ENCODE measurements around the gene RAB4A. TPM values are rescaled to one million over a fixed set of nuclear protein-coding genes. Genes with fewer than 3 reads are reported as not detected.

The RAB4A gene
- total and polyA plus RNA-seq, 5 experiments from 2014 or later: 16.8 to 50.4 (median 22.4) TPM

DNA sequence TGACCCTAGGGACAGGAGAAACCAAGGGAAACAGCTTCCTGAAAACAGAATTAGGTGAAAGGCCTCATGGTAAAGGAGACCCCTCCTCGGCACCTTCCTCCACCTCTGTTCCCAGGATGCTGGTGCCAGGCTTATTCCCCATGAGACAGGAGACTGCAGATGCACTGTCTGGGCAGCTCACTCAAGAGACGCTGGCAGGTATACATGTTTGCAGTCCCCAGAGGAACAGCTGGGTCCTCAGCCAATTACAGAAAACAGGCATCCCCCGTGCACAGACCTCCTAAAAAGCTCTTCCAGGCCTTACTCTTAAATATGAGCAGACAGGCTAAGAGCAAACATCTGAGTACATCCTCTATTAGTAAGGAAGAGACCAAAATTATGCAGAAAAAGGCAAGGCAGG, 65.4 kb downstream of the RAB4A start:
- H3K27ac Mint-ChIP-seq: no peak overlapping the region
- H3K4me3 Mint-ChIP-seq: no peak overlapping the region
- H3K4me1 Mint-ChIP-seq: peaks cover 17 to 42% (median 30%) of the 10 kb centered on the region in 4 donors
- H3K9me3 Mint-ChIP-seq: peaks cover 0 to 7% (median 0%) of the 10 kb centered on the region in 9 donors
- POLR2A ChIA-PET: interaction anchor here (1.1 kb wide), 1 partner anchor 8 kb away, joined by 3 read pairs; no protein-coding TSS in a partner anchor
- no peak for DNase-seq
- no peaks in the 10 kb centered on the region for H3K27me3 Mint-ChIP-seq
- no peak for ATAC-seq
- H3K36me3 Mint-ChIP-seq: peaks cover 0 to 15% (median 10%) of the 10 kb centered on the region in 3 donors

DNA sequence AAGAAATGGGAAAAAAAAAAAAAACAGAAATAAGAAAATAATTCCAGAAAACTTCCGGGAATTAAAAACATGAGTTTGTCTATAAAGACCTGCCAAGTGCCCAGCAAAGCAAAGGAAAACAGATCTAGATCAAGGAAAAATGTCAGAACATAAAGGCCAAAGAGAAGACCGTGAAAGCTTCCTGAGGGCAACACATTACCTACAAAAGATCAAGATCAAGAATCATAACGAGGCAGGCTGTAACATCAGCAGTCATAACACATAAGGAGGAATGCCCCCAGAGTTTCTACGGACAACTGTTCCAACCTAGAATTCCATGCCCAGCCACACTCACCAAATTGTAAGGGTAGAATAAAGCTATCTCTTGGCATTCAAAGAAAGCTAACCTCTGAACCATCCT, 68.2 kb downstream of the RAB4A start:
- Mint-ChIP-seq H3K4me1 (peaks cover 25 to 52% (median 40%) of the 10 kb centered on the region in 4 donors), H3K4me3 (peak overlapping the region in 4 of 10 donors; percentile 49 to 96 (median 66)), H3K27me3 (no peaks in the 10 kb centered on the region), H3K36me3 (peaks cover 0 to 15% (median 10%) of the 10 kb centered on the region in 3 donors), H3K27ac (peak overlapping the region in 1 of 10 donors; percentile 77), H3K9me3 (peaks cover 0 to 4% (median 0%) of the 10 kb centered on the region in 9 donors)
- no peak for DNase-seq
- POLR2A ChIA-PET: no interaction called here
- ATAC-seq: no peak

DNA sequence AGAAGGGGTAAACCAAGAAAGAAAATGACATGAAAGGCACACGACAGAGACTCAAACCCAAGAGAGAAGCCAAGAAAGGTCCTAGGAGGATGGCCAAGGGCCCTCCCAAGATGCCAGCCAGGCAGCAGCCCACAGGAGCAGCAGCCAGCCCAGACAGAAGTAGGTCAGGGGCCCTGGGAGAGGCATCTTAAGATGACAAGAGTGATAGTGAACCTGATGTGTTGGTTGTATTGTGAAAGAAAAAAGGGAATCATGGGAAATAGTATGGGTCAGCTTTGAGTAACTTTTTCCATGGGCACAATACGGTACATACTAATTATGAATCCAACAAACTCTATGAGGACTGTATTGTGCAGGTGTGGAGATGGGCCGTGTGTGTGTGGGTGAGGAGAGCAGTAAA, 68.6 kb downstream of the RAB4A start:
- DNase-seq (no peak), ATAC-seq (no peak)
- Mint-ChIP-seq H3K27ac (peak overlapping the region in 1 of 10 donors; percentile 18), H3K36me3 (peaks cover 0 to 12% (median 9%) of the 10 kb centered on the region in 3 donors), H3K27me3 (no peaks in the 10 kb centered on the region), H3K4me3 (peak overlapping the region in 6 of 10 donors; percentile 34 to 96 (median 70)), H3K9me3 (peaks cover 0 to 1% (median 0%) of the 10 kb centered on the region in 9 donors), H3K4me1 (peaks cover 25 to 52% (median 41%) of the 10 kb centered on the region in 4 donors)
- POLR2A ChIA-PET: no interaction called here

DNA sequence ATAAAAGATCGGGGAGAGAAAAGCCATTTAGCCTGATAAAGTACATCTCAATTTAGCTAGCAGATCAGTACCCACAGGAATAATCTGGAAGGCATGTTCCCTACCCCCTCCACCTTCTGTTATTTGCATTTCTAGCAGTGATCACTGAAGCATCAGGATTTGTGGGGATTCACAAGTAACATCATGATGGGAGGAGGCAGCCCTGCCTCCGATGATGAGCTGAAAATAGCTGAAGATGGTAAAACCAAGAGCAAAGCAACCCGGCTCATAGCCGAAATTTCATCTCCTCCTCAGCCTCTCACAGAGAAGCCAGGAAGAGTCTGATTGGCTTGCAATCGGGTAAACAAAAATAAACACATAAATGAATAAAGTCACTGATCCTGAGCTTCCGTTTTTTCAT, 69.6 kb downstream of the RAB4A start:
- H3K4me3 Mint-ChIP-seq: peak overlapping the region; percentile 52 to 96 (median 76)
- no peaks in the 10 kb centered on the region for H3K27me3 Mint-ChIP-seq
- POLR2A ChIA-PET: no interaction called here
- H3K9me3 Mint-ChIP-seq: no peaks in the 10 kb centered on the region
- H3K27ac Mint-ChIP-seq: peak overlapping the region in 1 of 10 donors; percentile 38
- H3K4me1 Mint-ChIP-seq: peaks cover 25 to 52% (median 41%) of the 10 kb centered on the region in 4 donors
- ATAC-seq (no peak), DNase-seq (no peak)
- H3K36me3 Mint-ChIP-seq: peaks cover 0 to 5% (median under 1%) of the 10 kb centered on the region in 3 donors

DNA sequence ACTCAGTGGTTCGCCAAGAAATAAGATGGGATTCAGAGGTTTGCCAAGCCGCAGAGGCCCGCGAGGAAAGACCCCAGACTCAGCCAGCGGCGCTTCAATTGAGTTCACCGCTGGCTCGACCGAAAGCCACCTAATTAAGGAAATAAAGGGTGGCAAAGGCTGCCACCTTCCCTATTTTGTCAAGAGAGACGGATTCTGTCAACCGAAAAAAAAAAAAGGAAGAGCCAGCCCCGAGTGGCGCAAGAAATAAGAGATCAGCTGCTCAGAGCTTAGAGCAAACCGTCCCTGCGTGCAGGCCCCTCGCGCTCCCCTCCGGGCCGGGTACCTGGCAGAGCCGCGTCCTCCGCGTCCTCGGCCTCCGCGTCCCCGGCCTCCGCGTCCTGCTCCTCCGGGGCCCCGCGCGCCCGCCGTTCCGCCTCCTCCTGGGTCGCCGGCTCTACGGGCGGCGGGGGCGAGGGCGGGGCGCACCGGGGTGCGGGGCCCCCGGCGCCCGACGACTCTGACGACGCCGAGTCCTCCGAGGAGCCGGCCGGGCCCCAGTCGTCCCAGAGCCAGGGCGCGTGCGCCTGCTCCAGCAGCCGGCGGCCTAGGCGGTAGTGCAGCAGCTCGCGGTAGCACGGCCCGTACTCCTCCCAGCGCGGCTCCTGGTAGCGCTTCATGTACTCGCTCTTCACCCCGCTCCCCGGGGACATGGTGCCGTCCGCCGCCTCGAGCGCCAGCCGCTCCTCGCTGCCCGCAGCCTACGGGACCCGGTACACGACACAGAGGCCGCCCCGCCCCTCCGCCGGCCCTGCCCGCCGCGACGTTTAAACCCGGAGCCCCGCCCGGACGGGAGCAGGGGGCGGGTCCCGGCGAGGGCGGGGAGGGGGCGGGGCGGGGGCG, 71.1 kb downstream of the RAB4A start:
- ATAC-seq (peak; percentile 71 to 72), DNase-seq (peak in 9 of 10 donors; percentile 9 to 87 (median 80))
- POLR2A ChIA-PET: interaction anchor here (0.7 to 2.8 kb wide), 9 partner anchors 68 to 914 kb away, joined by 3 to 13 read pairs (median 5); partner anchors contain the start of genes ABCB10, NUP133 and RAB4A
- no peaks in the 10 kb centered on the region for H3K9me3 Mint-ChIP-seq
- peak overlapping the region; percentile 89 to 96 (median 93) for H3K4me3 Mint-ChIP-seq
- no peaks in the 10 kb centered on the region for H3K36me3 Mint-ChIP-seq
- H3K4me1 Mint-ChIP-seq: peaks cover 23 to 50% (median 40%) of the 10 kb centered on the region in 4 donors
- peak overlapping the region; percentile 80 to 97 (median 90) for H3K27ac Mint-ChIP-seq
- peaks cover 0 to 3% (median 0%) of the 10 kb centered on the region in 5 donors for H3K27me3 Mint-ChIP-seq

DNA sequence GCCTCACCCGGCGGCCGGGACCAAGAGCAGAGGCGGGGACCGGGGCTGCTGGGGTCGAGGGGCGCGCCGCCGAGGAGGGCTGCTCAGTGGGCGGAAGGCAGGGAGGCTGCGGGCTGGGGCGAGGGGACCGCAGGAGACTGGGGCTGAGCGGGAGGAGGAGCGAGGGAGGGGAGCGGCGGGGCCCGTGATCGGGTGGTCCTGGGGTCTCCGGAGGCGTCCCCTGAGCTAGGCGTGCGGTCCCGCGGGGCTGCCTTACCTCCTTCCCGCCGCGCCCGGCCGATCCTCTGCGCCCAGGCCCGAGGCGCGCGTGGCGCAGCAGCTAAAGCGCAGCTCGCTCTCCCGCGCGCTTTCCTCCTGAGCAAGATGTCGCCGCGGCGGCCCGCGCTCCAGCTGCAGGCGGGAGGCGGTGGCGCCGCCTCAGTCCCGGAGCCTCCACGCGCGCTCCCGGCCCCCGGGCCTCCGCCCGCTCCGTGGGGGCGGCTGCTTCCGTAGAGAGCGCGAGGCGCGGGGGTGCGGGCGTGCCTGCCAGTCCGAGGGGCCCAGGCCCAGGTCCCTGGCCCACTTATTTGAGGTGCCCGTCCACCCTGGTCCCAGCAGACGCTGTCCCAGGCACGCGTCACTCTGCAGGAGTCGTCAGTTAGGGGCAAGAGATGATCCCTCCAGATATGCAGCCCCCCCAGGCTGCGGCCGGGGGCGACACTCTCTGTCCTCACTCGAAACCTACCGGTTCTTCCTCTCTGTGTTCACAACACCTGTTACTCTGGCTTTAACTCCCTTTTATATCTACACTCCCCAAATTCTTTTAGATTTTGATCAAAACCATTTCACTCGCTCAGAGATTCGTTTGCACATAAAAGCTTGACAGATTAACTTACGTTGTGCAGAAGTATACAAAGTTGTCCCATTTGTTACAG, 72.0 kb downstream of the RAB4A start, which contains the start of gene CCSAP:
TSS of gene CCSAP (minus strand) at position 392 of the 914 bp plus-strand sequence. CDS start 582 bp downstream, outside the sequence.
- Mint-ChIP-seq H3K27ac (peak within 1 kb of the TSS; percentile 88 to 97 (median 92)), H3K27me3 (peaks cover 0 to 10% (median 2%) of the 10 kb centered on the region in 5 donors), H3K4me3 (peak within 1 kb of the TSS; percentile 89 to 96 (median 94)), H3K9me3 (no peaks in the 10 kb centered on the region), H3K36me3 (no peaks in the 10 kb centered on the region), H3K4me1 (peaks cover 21 to 41% (median 34%) of the 10 kb centered on the region in 4 donors)
- ATAC-seq (peak; percentile 72 to 77), DNase-seq (peak in 7 of 10 donors; percentile 44 to 89 (median 55))
- POLR2A ChIA-PET: interaction anchor here (0.7 to 2.8 kb wide), 10 partner anchors 17 to 913 kb away, joined by 3 to 13 read pairs (median 4); partner anchors contain the start of genes ABCB10, NUP133 and RAB4A

DNA sequence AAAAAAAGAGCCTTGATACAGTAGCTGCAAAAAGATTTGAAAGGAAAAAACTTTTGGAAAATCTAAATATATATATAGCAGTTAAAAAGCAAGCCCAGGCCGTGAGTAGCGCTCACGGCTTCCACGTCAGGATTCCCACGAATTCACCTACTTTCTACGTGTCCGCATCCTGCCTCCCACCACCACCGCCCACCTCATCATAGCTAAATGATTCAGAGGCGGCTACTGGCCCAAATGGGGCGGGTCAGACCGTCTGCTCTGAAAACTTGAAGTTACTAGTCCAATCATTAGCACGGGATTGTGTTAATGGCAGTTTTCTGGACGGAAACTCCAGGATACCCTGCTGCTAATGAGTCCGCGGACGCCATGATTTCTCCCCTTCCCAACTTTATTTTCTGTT, 73.2 kb downstream of the RAB4A start:
- peaks cover 0 to 10% (median 2%) of the 10 kb centered on the region in 5 donors for H3K27me3 Mint-ChIP-seq
- peak overlapping the region in 5 of 10 donors; percentile 39 to 89 (median 56) for H3K27ac Mint-ChIP-seq
- no peaks in the 10 kb centered on the region for H3K36me3 Mint-ChIP-seq

DNA sequence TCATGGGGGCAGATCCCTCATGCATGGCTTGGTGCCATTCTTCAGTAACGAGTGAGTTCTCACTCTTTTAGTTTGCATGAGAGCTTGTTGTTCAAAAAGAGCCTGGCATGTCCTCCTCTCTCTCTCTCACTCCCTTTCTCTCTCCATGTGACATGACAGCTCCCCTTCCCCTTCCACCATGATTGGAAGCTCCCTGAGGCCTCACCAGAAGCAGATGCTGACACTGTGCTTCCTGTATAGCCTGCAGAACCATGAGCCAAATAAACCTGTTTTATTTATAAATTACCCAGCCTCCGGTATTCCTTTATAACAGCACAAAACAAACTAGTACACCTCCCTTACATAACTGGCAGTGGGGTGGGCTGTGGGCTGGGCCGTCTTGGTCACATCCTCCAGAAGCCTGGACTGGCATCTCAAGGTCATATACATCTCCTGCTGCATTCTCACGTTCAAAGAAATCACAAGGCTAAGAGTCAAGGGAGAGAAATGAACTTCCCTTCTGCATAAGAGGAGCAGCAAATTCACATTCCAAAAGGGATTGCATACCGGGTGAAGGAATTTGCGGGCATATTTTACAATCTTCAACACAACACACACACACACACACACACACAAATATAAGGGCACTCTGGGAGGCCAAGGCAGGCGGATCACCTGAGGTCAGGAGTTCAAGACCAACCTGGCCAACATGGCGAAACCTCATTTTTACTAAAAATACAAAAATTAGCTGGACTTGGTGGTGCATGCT, 74.2 kb downstream of the RAB4A start:
- ATAC-seq (no peak), DNase-seq (no peak)
- Mint-ChIP-seq H3K36me3 (no peaks in the 10 kb centered on the region), H3K4me3 (peak overlapping the region in 5 of 10 donors; percentile 4 to 64 (median 58)), H3K9me3 (no peaks in the 10 kb centered on the region), H3K4me1 (peaks cover 13 to 22% (median 20%) of the 10 kb centered on the region in 4 donors), H3K27me3 (peaks cover 0 to 10% (median 5%) of the 10 kb centered on the region in 5 donors), H3K27ac (peak overlapping the region in 1 of 10 donors; percentile 32)
- POLR2A ChIA-PET: interaction anchor here (1.2 kb wide), 1 partner anchor 9 kb away, joined by 3 read pairs; no protein-coding TSS in a partner anchor

More for the DNA sequence above, 73.2 kb downstream of the RAB4A start:
- ATAC-seq: no peak
- peak overlapping the region; percentile 12 to 95 (median 91) for H3K4me3 Mint-ChIP-seq
- DNase-seq: no peak
- no peaks in the 10 kb centered on the region for H3K9me3 Mint-ChIP-seq
- peaks cover 17 to 32% (median 25%) of the 10 kb centered on the region in 4 donors for H3K4me1 Mint-ChIP-seq
- POLR2A ChIA-PET: interaction anchor here (0.5 to 2.5 kb wide), 5 partner anchors 8 to 933 kb away, joined by 3 to 13 read pairs (median 7); partner anchors contain the start of gene NUP133

DNA sequence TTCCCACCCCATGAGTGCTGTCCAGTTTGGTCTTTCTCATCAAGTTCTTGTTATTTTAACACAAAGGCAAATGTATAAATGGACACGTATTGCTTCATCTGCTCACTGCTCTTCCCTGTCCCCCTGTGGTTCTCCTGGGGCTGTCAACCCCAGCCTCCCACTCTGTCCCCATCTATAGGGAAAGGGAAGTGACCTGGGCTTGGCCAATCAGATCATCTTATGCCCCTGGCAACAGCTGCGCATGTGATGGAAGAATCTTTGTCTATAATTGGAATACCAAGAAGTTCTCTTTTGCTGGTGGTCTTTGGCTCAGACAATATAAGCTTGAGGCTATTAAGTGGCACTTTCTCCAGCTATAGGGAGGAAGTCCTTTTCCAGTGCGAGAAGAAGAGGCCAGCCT, 76.6 kb downstream of the RAB4A start:
- ATAC-seq: no peak
- peaks cover 0 to 13% (median 6%) of the 10 kb centered on the region in 5 donors for H3K27me3 Mint-ChIP-seq
- H3K27ac Mint-ChIP-seq: no peak overlapping the region
- H3K4me3 Mint-ChIP-seq: no peak overlapping the region
- H3K4me1 Mint-ChIP-seq: peaks cover 4 to 8% (median 5%) of the 10 kb centered on the region in 4 donors
- H3K9me3 Mint-ChIP-seq: no peaks in the 10 kb centered on the region
- DNase-seq: no peak
- H3K36me3 Mint-ChIP-seq: no peaks in the 10 kb centered on the region
- POLR2A ChIA-PET: no interaction called here

DNA sequence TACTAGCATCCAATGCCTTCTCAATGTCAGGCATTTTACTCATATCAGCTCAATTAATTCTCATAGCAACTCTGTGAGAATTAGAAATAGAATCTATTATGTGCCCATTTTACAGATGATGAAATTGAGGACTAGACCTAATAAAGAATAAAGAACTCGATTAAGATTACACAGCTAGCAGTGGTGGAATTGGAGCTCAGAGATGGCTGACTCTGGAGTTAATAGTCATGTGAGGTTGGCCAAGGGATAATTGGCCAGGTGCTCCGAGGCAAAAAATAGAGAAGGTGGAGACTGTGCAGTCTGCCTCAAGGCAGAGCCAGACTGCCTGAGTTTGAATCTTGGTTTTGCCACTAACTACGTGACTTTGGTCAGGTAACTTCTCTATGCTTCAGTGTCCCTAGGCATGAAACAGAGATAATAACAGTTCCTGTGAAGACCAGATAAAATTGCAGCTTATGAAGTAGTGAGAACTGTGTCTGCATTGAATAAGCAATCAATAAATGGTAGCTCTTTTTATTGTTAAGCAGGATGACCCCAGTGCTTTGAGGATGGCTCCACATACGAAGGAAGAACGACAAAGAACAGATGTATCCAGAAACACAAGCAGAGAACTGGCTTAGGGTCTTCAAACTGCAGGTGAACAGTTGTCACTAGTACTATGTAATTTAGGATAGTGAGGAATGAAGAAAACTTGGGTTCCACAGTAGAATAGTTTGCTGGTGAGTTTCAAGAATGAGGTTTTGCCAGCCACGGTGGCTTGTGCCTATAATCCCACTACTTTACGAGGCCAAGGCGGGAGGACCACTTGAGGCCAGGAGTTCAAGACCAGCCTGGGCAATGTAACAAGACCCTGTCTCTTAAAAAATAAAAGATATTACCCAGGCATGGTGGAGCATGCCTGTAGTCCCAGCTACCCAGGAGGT, 78.8 kb downstream of the RAB4A start:
- no peaks in the 10 kb centered on the region for H3K4me1 Mint-ChIP-seq
- POLR2A ChIA-PET: no interaction called here
- DNase-seq (no peak), ATAC-seq (no peak)
- peaks cover 0 to 2% (median 0%) of the 10 kb centered on the region in 3 donors for H3K36me3 Mint-ChIP-seq
- peaks cover 0 to 2% (median 0%) of the 10 kb centered on the region in 9 donors for H3K9me3 Mint-ChIP-seq
- H3K27me3 Mint-ChIP-seq: peaks cover 0 to 21% (median 9%) of the 10 kb centered on the region in 5 donors
- H3K4me3 Mint-ChIP-seq: no peak overlapping the region
- H3K27ac Mint-ChIP-seq: no peak overlapping the region

Measured in naive thymus-derived CD8-positive, alpha-beta T cell (primary cell).